ENCODE results near the gene WDR27.
A peak's percentile ranks its signal among the peaks of the same experiment; 100 is the strongest.
"Not testable (repeated sequence)": the region's sequence is repeated elsewhere in the genome, so short reads cannot be mapped to it uniquely, and the experiment has no call there.

WDR27 gene

GRCh38 chr6:169474362-169474761, 227.5 kb downstream of the WDR27 start:
- no peak for DNase-seq (ENCODE audit: low read depth)

GRCh38 chr6:169473663-169474062, 228.2 kb downstream of the WDR27 start:
- no peak for DNase-seq (ENCODE audit: low read depth)

- no peak for DNase-seq (ENCODE audit: low read depth)
These were observed 228.9 kb downstream of the WDR27 start for GRCh38 chr6:169472786-169473416.

- DNase-seq (ENCODE audit: low read depth) = no peak
These were observed 231.0 kb downstream of the WDR27 start for GRCh38 chr6:169470790-169471189.

- DNase-seq (ENCODE audit: low read depth) = no peak
These were observed 232.8 kb downstream of the WDR27 start for GRCh38 chr6:169469028-169469427.

- not testable (repeated sequence) for DNase-seq (ENCODE audit: low read depth)
These were observed 234.1 kb downstream of the WDR27 start for GRCh38 chr6:169467755-169468154.

- not testable (repeated sequence) for DNase-seq (ENCODE audit: low read depth)
These were observed 235.6 kb downstream of the WDR27 start for GRCh38 chr6:169466256-169466655.

- DNase-seq (ENCODE audit: low read depth) = no peak
These were observed 244.1 kb downstream of the WDR27 start for GRCh38 chr6:169457762-169458161.

GRCh38 chr6:169456840-169457239, 245.0 kb downstream of the WDR27 start:
- DNase-seq (ENCODE audit: low read depth) = no peak

- no peak for DNase-seq (ENCODE audit: low read depth)
These were observed 246.4 kb downstream of the WDR27 start for GRCh38 chr6:169455470-169455869.

- no peak for DNase-seq (ENCODE audit: low read depth)
These were observed 247.0 kb downstream of the WDR27 start for GRCh38 chr6:169454872-169455204.

GRCh38 chr6:169454204-169454871, 247.5 kb downstream of the WDR27 start:
- no peak for DNase-seq (ENCODE audit: low read depth)

GRCh38 chr6:169452869-169453620, 248.8 kb downstream of the WDR27 start:
- no peak for DNase-seq (ENCODE audit: low read depth)

- DNase-seq (ENCODE audit: low read depth) = peak; percentile 57
These were observed 249.5 kb downstream of the WDR27 start for GRCh38 chr6:169452117-169452868.

- DNase-seq (ENCODE audit: low read depth) = no peak
These were observed 250.6 kb downstream of the WDR27 start for GRCh38 chr6:169451065-169451838.

GRCh38 chr6:169450097-169450496, 251.7 kb downstream of the WDR27 start:
- no peak for DNase-seq (ENCODE audit: low read depth)

- no peak for DNase-seq (ENCODE audit: low read depth)
These were observed 252.6 kb downstream of the WDR27 start for GRCh38 chr6:169449221-169449620.

- no peak for DNase-seq (ENCODE audit: low read depth)
These were observed 255.9 kb downstream of the WDR27 start for GRCh38 chr6:169445661-169446581.

GRCh38 chr6:169445227-169445626, 256.6 kb downstream of the WDR27 start:
- DNase-seq (ENCODE audit: low read depth) = no peak

GRCh38 chr6:169441292-169441691, 260.5 kb downstream of the WDR27 start:
- no peak for DNase-seq (ENCODE audit: low read depth)

- DNase-seq (ENCODE audit: low read depth) = no peak
These were observed 262.1 kb downstream of the WDR27 start for GRCh38 chr6:169439710-169440109.
